Measurements from ENCODE around the gene ZFHX3. TPM values are rescaled to one million over a fixed set of nuclear protein-coding genes. Genes with fewer than 3 reads are reported as not detected.

ZFHX3 gene
- total RNA-seq, 1 experiment from 2014 or later, result 1.5 TPM

DNA sequence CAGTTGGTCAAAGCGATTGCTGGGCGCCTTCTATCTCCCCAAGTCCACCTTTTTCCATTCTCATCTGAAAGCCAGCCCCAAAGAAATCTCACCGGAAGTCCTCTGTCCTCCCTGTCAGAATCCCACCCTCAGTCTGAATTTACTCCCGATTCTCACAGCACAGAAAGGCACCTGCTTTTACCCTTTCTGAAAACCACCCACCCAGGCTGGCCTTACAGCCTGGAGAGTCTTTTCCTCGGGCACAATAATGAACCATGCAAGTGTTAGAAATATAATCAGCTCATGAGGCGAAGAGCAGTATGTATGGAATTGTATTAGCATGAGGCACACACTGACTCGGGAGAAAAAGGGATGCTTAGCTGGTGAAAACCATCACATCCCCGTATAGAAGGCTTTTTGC lies 1.2 kb upstream of the ZFHX3 start:
- Histone ChIP-seq H3K18ac (ENCODE audit: insufficient read length, low read depth, low read length) (no peak overlapping the region), H3K56ac (ENCODE audit: insufficient read length, low read depth, low read length) (no peak overlapping the region), H3K23ac (ENCODE audit: insufficient read length, low read depth, low read length) (no peak overlapping the region), H2BK12ac (ENCODE audit: insufficient read length, low read depth, low read length) (no peak overlapping the region), H4K8ac (replicated peaks; ENCODE audit: insufficient read length, low read depth, low read length) (no peak overlapping the region), H3K9me3 (ENCODE audit: control insufficient read depth, low read depth, low read length) (no peaks in the 10 kb centered on the region), H2BK120ac (ENCODE audit: low read depth, low read length, poor library complexity, severe bottlenecking) (no peak overlapping the region), H3K27me3 (ENCODE audit: insufficient read depth, low read length) (peaks cover 72% of the 10 kb centered on the region), H4K20me1 (ENCODE audit: control insufficient read depth, insufficient read depth, insufficient read length) (peaks cover 2% of the 10 kb centered on the region), H2AFZ (ENCODE audit: low read length) (no peak overlapping the region), H2BK20ac (ENCODE audit: low read depth, low read length, poor library complexity, severe bottlenecking) (no peak overlapping the region), H2BK5ac (ENCODE audit: insufficient read length, low read length) (no peak overlapping the region), H4K91ac (ENCODE audit: insufficient read length, low read depth, low read length) (no peak overlapping the region), H3K9ac (ENCODE audit: extremely low read depth, insufficient read length, low read length) (no peak overlapping the region), H3K4me2 (ENCODE audit: insufficient read depth, insufficient read length, low read length) (peak overlapping the region; percentile 52), H3K79me1 (ENCODE audit: insufficient read depth, low read depth, low read length, poor library complexity, severe bottlenecking) (no peaks in the 10 kb centered on the region), H3K27ac (ENCODE audit: insufficient read length, low read depth, low read length) (no peak overlapping the region), H2AK5ac (ENCODE audit: insufficient read length, low read length) (no peak overlapping the region), H4K5ac (ENCODE audit: insufficient read length, low read depth, low read length) (no peak overlapping the region), H3K4ac (ENCODE audit: low read depth, low read length) (no peak overlapping the region), H3K79me2 (ENCODE audit: insufficient read depth, low read length) (no peaks in the 10 kb centered on the region), H3K14ac (ENCODE audit: insufficient read depth, low read length) (no peak overlapping the region), H3K23me2 (ENCODE audit: insufficient read length, low read depth, low read length, poor library complexity, severe bottlenecking) (peaks cover 14% of the 10 kb centered on the region), H3K4me1 (ENCODE audit: insufficient read depth, low read length) (peaks cover 15% of the 10 kb centered on the region), H2BK15ac (ENCODE audit: low read depth, low read length) (no peak overlapping the region), H3T11ph (ENCODE audit: low read length) (no peak overlapping the region)
- DNase-seq, result no peak
- peaks cover 36% of the 10 kb centered on the region for H3K27me3 Mint-ChIP-seq (ENCODE audit: low read depth)
- no peak overlapping the region for H3K27ac Mint-ChIP-seq
- peak overlapping the region; percentile 45 to 69; a peak in 4 of 5 replicates for H3K4me3 Mint-ChIP-seq
- H3K36me3 Mint-ChIP-seq (ENCODE audit: insufficient read depth in 1 of 3, low read depth in 3 of 3), result peaks cover 0 to 2% (median 0%) of the 10 kb centered on the region in 3 experiments; a peak in 1 of 7 replicates
- peaks cover 0 to 7% of the 10 kb centered on the region in 2 experiments; a peak in 2 of 5 replicates for H3K9me3 Mint-ChIP-seq
- TF ChIP-seq, protein P1, sequence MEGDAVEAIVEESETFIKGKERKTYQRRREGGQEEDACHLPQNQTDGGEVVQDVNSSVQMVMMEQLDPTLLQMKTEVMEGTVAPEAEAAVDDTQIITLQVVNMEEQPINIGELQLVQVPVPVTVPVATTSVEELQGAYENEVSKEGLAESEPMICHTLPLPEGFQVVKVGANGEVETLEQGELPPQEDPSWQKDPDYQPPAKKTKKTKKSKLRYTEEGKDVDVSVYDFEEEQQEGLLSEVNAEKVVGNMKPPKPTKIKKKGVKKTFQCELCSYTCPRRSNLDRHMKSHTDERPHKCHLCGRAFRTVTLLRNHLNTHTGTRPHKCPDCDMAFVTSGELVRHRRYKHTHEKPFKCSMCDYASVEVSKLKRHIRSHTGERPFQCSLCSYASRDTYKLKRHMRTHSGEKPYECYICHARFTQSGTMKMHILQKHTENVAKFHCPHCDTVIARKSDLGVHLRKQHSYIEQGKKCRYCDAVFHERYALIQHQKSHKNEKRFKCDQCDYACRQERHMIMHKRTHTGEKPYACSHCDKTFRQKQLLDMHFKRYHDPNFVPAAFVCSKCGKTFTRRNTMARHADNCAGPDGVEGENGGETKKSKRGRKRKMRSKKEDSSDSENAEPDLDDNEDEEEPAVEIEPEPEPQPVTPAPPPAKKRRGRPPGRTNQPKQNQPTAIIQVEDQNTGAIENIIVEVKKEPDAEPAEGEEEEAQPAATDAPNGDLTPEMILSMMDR (conservative IDR thresholded peaks at IDR 0.05), result no peak
- peaks cover 30 to 40% of the 10 kb centered on the region in 2 experiments for H3K4me1 Mint-ChIP-seq
- WGBS (ENCODE audit: extremely low coverage, insufficient read length, low lambda C conversion rate), result no CpG with 5 or more reads among the region's 8 CpGs

Data from H9 (cell line).